SK-N-SH treated with all-trans-retinoic acid at 6 μM for 48 hours (cell line): ENCODE measurements around the gene KCTD12.

Experiments
- ATAC-seq: fragments of 200-7000 bp; cut with Tn5 transposase; 3 replicates; pipeline ENCODE4 v1.9.1; 2020; ENCODE audit warnings: mild to moderate bottlenecking, moderate library complexity
- ARNTL ChIP-seq: fragments of 450-650 bp; formaldehyde crosslinking; IDR thresholded peaks from 2 replicates; pipeline ENCODE4 v1.5.0; 2020; ENCODE audit warnings: low read depth, mild to moderate bottlenecking, moderate library complexity, borderline replicate concordance
- BACH2 ChIP-seq: fragments of 250-450 bp; sonication (Bioruptor Pico); IDR thresholded peaks from 2 replicates; pipeline ENCODE4 v1.9.0; 2021; ENCODE audit warnings: mild to moderate bottlenecking, borderline replicate concordance
- CREB5 ChIP-seq: fragments of 250-450 bp; sonication (Bioruptor Pico); IDR thresholded peaks from 2 replicates; pipeline ENCODE4 v1.5.1; 2020; ENCODE audit warnings: low read depth, mild to moderate bottlenecking, moderate library complexity
- CSDC2 ChIP-seq: fragments of 250-450 bp; sonication (Bioruptor Pico); IDR thresholded peaks from 2 replicates; pipeline ENCODE4 v1.5.0; 2020; ENCODE audit warnings: mild to moderate bottlenecking, moderate library complexity
- CSRNP3 ChIP-seq: fragments of 250-450 bp; sonication (Bioruptor Pico); IDR thresholded peaks from 2 replicates; pipeline ENCODE4 v1.5.1; 2021; ENCODE audit warnings: mild to moderate bottlenecking, moderate library complexity
- ESRRG ChIP-seq: fragments of 250-450 bp; sonication (Bioruptor Pico); IDR thresholded peaks from 2 replicates; pipeline ENCODE4 v1.6.1; 2021; ENCODE audit warnings: mild to moderate bottlenecking
- GLIS3 ChIP-seq: fragments of 250-450 bp; sonication (Bioruptor Pico); IDR thresholded peaks from 2 replicates; pipeline ENCODE4 v1.5.0; 2020; ENCODE audit warnings: mild to moderate bottlenecking, moderate library complexity
- ISL1 ChIP-seq: fragments of 250-450 bp; sonication (Bioruptor Pico); IDR thresholded peaks from 2 replicates; pipeline ENCODE4 v2.1.2; 2022; ENCODE audit warnings: mild to moderate bottlenecking, moderate library complexity
- OSR1 ChIP-seq: fragments of 250-450 bp; sonication (Bioruptor Pico); IDR thresholded peaks from 2 replicates; pipeline ENCODE4 v1.8.0; 2022; ENCODE audit warnings: moderate library complexity, mild to moderate bottlenecking, inconsistent platforms
- POU6F1 ChIP-seq: fragments of 250-450 bp; sonication (Bioruptor Pico); IDR thresholded peaks from 2 replicates; pipeline ENCODE4 v1.8.0; 2021; ENCODE audit warnings: low read depth, mild to moderate bottlenecking, moderate library complexity, borderline replicate concordance
- PPARA ChIP-seq: fragments of 250-450 bp; sonication (Bioruptor Pico); IDR thresholded peaks from 2 replicates; pipeline ENCODE4 v1.5.0; 2020; ENCODE audit warnings: mild to moderate bottlenecking, borderline replicate concordance
- RARB ChIP-seq: fragments of 250-450 bp; sonication (Bioruptor Pico); IDR thresholded peaks from 2 replicates; pipeline ENCODE4 v1.8.0; 2021; ENCODE audit warnings: mild to moderate bottlenecking, moderate library complexity
- SNAI2 ChIP-seq: fragments of 250-450 bp; sonication (Bioruptor Pico); IDR thresholded peaks from 2 replicates; pipeline ENCODE4 v1.5.0; 2020; ENCODE audit warnings: mild to moderate bottlenecking, moderate library complexity
- TCF4 ChIP-seq: fragments of 250-450 bp; sonication (Bioruptor Pico); IDR thresholded peaks from 2 replicates; pipeline ENCODE4 v1.8.0; 2021; ENCODE audit warnings: mild to moderate bottlenecking, moderate library complexity, borderline replicate concordance
- TSHZ2 ChIP-seq: fragments of 250-450 bp; sonication (Bioruptor Pico); IDR thresholded peaks from 2 replicates; pipeline ENCODE4 v1.5.0; 2020; ENCODE audit warnings: mild to moderate bottlenecking, moderate library complexity
- ZC3H10 ChIP-seq: fragments of 250-450 bp; sonication (Bioruptor Pico); IDR thresholded peaks from 2 replicates; pipeline ENCODE4 v1.5.1; 2021; ENCODE audit warnings: mild to moderate bottlenecking, moderate library complexity
- ZFP3 ChIP-seq: fragments of 250-450 bp; sonication (Bioruptor Pico); IDR thresholded peaks from 2 replicates; pipeline ENCODE4 v1.5.0; 2020; ENCODE audit warnings: mild to moderate bottlenecking, moderate library complexity
- ZFP30 ChIP-seq: fragments of 450-650 bp; formaldehyde crosslinking; IDR thresholded peaks from 2 replicates; pipeline ENCODE4 v1.5.0; 2022; ENCODE audit warnings: mild to moderate bottlenecking, moderate library complexity
- ZNF70 ChIP-seq: fragments of 450-650 bp; formaldehyde crosslinking; IDR thresholded peaks from 2 replicates; pipeline ENCODE4 v1.5.0; 2020; ENCODE audit warnings: mild to moderate bottlenecking, moderate library complexity
- ZNF8 ChIP-seq: fragments of 450-650 bp; formaldehyde crosslinking; IDR thresholded peaks from 2 replicates; pipeline ENCODE4 v1.5.0; 2020; ENCODE audit warnings: mild to moderate bottlenecking, moderate library complexity

KCTD12 gene

GRCh38 chr13:76863022-76863421 lies 23.2 kb downstream of the KCTD12 start:
- TF ChIP-seq CREB5 (CRISPR knock-in tag) (no peak), ESRRG (CRISPR knock-in tag) (no peak), GLIS3 (no peak), CSDC2 (CRISPR knock-in tag) (no peak), ISL1 (CRISPR knock-in tag) (no peak), BACH2 (no peak), ZFP3 (CRISPR knock-in tag) (no peak), TSHZ2 (CRISPR knock-in tag) (no peak), OSR1 (CRISPR knock-in tag) (no peak), ZNF8 (CRISPR knock-in tag) (no peak), SNAI2 (CRISPR knock-in tag) (no peak), POU6F1 (no peak), ZNF70 (CRISPR knock-in tag) (no peak)
- ATAC-seq = no peak

- no peak for ATAC-seq
- TF ChIP-seq CSDC2 (CRISPR knock-in tag) = no peak
- no peak for TF ChIP-seq POU6F1
- no peak for TF ChIP-seq GLIS3
- TF ChIP-seq ZNF8 (CRISPR knock-in tag) = no peak
- TF ChIP-seq ZFP30 (CRISPR knock-in tag) = no peak
- TF ChIP-seq BACH2 = no peak
- TF ChIP-seq ZNF70 (CRISPR knock-in tag) = no peak
- TF ChIP-seq ZC3H10 (CRISPR knock-in tag) = no peak
- TF ChIP-seq ARNTL (CRISPR knock-in tag) = no peak
- no peak for TF ChIP-seq OSR1 (CRISPR knock-in tag)
- no peak for TF ChIP-seq CSRNP3 (CRISPR knock-in tag)
- no peak for TF ChIP-seq TCF4 (CRISPR knock-in tag)
- TF ChIP-seq ZFP3 (CRISPR knock-in tag) = no peak
- no peak for TF ChIP-seq CREB5 (CRISPR knock-in tag)
- no peak for TF ChIP-seq RARB (CRISPR knock-in tag)
- TF ChIP-seq PPARA (CRISPR knock-in tag) = no peak
- no peak for TF ChIP-seq SNAI2 (CRISPR knock-in tag)
Observed at GRCh38 chr13:76861859-76862258, 24.3 kb downstream of the KCTD12 start.

GRCh38 chr13:76860706-76861105 lies 25.5 kb downstream of the KCTD12 start:
- no peak for ATAC-seq
- no peak for TF ChIP-seq SNAI2 (CRISPR knock-in tag)
- no peak for TF ChIP-seq CSRNP3 (CRISPR knock-in tag)
- TF ChIP-seq CREB5 (CRISPR knock-in tag) = no peak
